ENCODE measurements around the gene MDH1. TPM values are rescaled to one million over a fixed set of nuclear protein-coding genes. Genes with fewer than 3 reads are reported as not detected.

MDH1 gene
- total RNA-seq, 2 experiments from 2014 or later: 96.3 to 97.6 TPM

DNA sequence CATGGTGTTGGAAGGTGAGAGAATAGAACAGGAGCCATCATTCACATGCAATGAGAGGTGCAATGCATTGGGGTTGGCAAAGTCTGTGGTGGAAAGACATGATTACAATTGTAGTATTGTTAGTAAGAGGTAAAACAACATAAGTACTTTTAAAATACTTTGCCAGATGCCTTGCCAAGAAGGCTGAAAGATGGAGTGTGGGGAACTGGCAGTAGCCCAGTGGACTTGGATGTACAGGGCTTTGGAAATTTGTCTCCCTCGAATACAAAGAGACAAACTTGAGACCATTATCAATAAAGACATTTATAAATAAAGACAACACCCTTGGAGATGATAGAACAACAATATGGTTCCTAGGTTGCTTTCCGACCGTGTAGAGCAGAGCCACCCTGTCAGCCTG, 62.0 kb downstream of the MDH1 start:
- H3K4me3 ChIP-seq (ENCODE audit: low read length): no peak overlapping the region
- no peaks in the 10 kb centered on the region for H3K4me1 ChIP-seq (ENCODE audit: insufficient read depth, low read length)
- H3K27ac ChIP-seq (ENCODE audit: low read depth in 1 of 2, low read length in 2 of 2): no peak overlapping the region
- TF ChIP-seq, protein P1, sequence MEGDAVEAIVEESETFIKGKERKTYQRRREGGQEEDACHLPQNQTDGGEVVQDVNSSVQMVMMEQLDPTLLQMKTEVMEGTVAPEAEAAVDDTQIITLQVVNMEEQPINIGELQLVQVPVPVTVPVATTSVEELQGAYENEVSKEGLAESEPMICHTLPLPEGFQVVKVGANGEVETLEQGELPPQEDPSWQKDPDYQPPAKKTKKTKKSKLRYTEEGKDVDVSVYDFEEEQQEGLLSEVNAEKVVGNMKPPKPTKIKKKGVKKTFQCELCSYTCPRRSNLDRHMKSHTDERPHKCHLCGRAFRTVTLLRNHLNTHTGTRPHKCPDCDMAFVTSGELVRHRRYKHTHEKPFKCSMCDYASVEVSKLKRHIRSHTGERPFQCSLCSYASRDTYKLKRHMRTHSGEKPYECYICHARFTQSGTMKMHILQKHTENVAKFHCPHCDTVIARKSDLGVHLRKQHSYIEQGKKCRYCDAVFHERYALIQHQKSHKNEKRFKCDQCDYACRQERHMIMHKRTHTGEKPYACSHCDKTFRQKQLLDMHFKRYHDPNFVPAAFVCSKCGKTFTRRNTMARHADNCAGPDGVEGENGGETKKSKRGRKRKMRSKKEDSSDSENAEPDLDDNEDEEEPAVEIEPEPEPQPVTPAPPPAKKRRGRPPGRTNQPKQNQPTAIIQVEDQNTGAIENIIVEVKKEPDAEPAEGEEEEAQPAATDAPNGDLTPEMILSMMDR (IDR thresholded peaks at IDR 0.05): no peak
- H3K36me3 ChIP-seq (ENCODE audit: insufficient read depth, low read length): no peaks in the 10 kb centered on the region
- H3K27me3 ChIP-seq (ENCODE audit: control insufficient read depth in 1 of 2, insufficient read depth in 2 of 2, low read length in 2 of 2): no peaks in the 10 kb centered on the region
- ChIA-PET CTCF (no interaction called here), POLR2A (no interaction called here)
- H3K9me3 ChIP-seq (ENCODE audit: control insufficient read depth in 1 of 2, insufficient read depth in 1 of 2, low read length in 2 of 2): peaks cover 0 to 3% of the 10 kb centered on the region in 2 experiments
- no peak for DNase-seq
- Mint-ChIP-seq H3K4me3 (no peak overlapping the region), H3K36me3 (ENCODE audit: low read depth) (no peaks in the 10 kb centered on the region), H3K9me3 (peaks cover 3% of the 10 kb centered on the region), H3K27ac (no peak overlapping the region), H3K4me1 (ENCODE audit: low read depth) (no peaks in the 10 kb centered on the region), H3K27me3 (peaks cover 26% of the 10 kb centered on the region)
- intact Hi-C loops (cut with DNase I, micrococcal nuclease): no loop called here
- no peak for ATAC-seq (ENCODE audit: poor library complexity)

DNA sequence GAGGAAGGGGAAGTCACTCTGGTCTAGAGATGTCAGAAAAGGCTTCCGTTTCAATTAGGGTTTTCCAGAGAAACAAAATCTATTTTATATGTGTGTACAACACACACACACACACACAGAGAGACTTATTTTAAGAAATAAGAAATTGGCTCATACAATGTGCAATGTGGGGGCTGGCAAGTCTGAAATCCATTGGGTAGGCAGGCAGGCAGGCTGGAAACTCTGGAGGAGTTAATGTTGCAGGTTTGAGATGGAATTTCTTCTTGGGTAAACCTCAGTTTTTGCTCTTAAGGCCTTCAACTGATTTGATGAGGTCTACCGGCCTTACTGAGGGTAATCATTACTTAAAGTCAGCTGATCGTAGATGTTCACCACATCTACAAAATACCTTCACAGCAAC, 62.6 kb downstream of the MDH1 start:
- intact Hi-C loops (cut with DNase I, micrococcal nuclease): no loop called here
- TF ChIP-seq, protein P1 (IDR thresholded peaks at IDR 0.05): no peak
- Mint-ChIP-seq H3K4me3 (no peak overlapping the region), H3K36me3 (ENCODE audit: low read depth) (no peaks in the 10 kb centered on the region), H3K27me3 (peaks cover 22% of the 10 kb centered on the region), H3K4me1 (ENCODE audit: low read depth) (no peaks in the 10 kb centered on the region), H3K9me3 (peaks cover 3% of the 10 kb centered on the region), H3K27ac (no peak overlapping the region)
- no peaks in the 10 kb centered on the region for H3K36me3 ChIP-seq (ENCODE audit: insufficient read depth, low read length)
- DNase-seq (no peak), ATAC-seq (ENCODE audit: poor library complexity) (no peak)
- H3K4me1 ChIP-seq (ENCODE audit: insufficient read depth, low read length): no peaks in the 10 kb centered on the region
- ChIA-PET POLR2A (no interaction called here), CTCF (no interaction called here)
- H3K27me3 ChIP-seq (ENCODE audit: control insufficient read depth in 1 of 2, insufficient read depth in 2 of 2, low read length in 2 of 2): no peaks in the 10 kb centered on the region
- H3K9me3 ChIP-seq (ENCODE audit: control insufficient read depth in 1 of 2, insufficient read depth in 1 of 2, low read length in 2 of 2): peaks cover 0 to 3% of the 10 kb centered on the region in 2 experiments
- H3K27ac ChIP-seq (ENCODE audit: low read depth in 1 of 2, low read length in 2 of 2): no peak overlapping the region
- H3K4me3 ChIP-seq (ENCODE audit: low read length): no peak overlapping the region

DNA sequence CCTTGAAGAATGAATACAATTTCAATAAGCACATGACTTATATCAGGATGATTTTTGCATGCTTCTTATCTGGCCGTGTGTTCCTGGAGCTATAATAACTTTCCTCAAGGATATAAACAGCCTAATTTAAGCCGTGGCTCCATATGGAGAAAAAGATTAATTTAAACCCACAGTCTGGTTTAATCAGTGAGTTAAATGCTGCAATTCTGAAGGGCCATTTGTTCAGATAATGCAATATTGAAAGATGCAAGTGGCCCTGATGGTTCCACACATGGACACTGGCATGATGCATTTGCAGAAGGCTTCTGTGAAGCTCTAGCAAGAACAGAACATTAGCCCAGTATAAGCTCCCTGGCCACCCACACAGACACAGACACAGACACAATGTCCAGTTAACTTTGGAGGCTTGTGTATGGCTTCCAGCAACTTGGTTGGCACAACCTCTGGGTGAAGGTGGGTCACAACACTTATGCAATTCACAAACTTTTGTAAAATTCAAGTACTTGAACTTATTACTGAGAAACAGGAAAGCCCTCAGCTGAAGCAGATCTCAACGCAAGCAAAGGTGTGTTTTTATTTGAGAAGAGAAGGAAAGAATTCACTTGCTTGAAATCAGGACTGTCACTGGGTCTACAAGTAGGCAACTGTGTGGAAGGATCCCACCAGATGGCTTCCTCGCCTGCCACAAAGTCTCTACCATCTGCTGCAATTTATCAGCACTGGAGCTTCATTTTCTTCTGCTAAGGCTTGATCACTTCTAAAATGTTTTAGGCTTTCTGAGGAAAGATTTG, 63.3 kb downstream of the MDH1 start:
- ATAC-seq (ENCODE audit: poor library complexity): no peak
- H3K4me3 ChIP-seq (ENCODE audit: low read length): no peak overlapping the region
- no peaks in the 10 kb centered on the region for H3K27me3 ChIP-seq (ENCODE audit: control insufficient read depth in 1 of 2, insufficient read depth in 2 of 2, low read length in 2 of 2)
- intact Hi-C loops (cut with DNase I, micrococcal nuclease): no loop called here
- TF ChIP-seq, protein P1 (IDR thresholded peaks at IDR 0.05): no peak
- H3K27ac ChIP-seq (ENCODE audit: low read depth in 1 of 2, low read length in 2 of 2): no peak overlapping the region
- H3K4me1 Mint-ChIP-seq (ENCODE audit: low read depth): no peaks in the 10 kb centered on the region
- no peaks in the 10 kb centered on the region for H3K9me3 Mint-ChIP-seq
- H3K4me3 Mint-ChIP-seq: no peak overlapping the region
- peaks cover 0 to 3% of the 10 kb centered on the region in 2 experiments for H3K9me3 ChIP-seq (ENCODE audit: control insufficient read depth in 1 of 2, insufficient read depth in 1 of 2, low read length in 2 of 2)
- no peaks in the 10 kb centered on the region for H3K36me3 Mint-ChIP-seq (ENCODE audit: low read depth)
- ChIA-PET CTCF (no interaction called here), POLR2A (no interaction called here)
- DNase-seq: no peak
- peaks cover 15% of the 10 kb centered on the region for H3K27me3 Mint-ChIP-seq
- no peaks in the 10 kb centered on the region for H3K36me3 ChIP-seq (ENCODE audit: insufficient read depth, low read length)
- H3K4me1 ChIP-seq (ENCODE audit: insufficient read depth, low read length): no peaks in the 10 kb centered on the region
- no peak overlapping the region for H3K27ac Mint-ChIP-seq
